Measurements from ENCODE around the gene PVRIG.
"Not testable (repeated sequence)": the region's sequence is repeated elsewhere in the genome, so short reads cannot be mapped to it uniquely, and the experiment has no call there.

The PVRIG gene

DNA sequence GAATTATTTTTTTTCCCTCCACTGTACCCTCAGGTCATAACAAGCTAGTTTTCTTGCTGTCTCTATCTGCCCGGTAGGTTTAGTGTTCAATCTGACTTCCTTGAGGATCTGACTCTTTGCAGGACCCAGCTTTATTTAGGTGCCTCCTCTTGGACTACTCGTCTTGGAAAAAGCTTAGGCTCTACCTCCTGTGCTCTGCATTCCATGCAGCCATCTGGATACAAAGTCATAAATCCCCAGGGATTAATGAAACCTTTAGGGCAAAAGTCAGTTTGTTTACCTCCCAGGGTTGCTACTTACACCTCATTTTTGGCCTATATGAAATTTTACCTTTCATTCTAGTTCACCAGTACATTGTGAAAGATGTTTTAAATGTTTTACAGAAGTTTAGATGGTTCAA lies 34.0 kb upstream of the PVRIG start:
- TF ChIP-seq POLR2A (IDR thresholded peaks at IDR 0.05; ENCODE audit: low read length) (no peak), GATA1 (IDR thresholded peaks at IDR 0.05; ENCODE audit: low read depth, low read length) (no peak)
- no peak for DNase-seq

DNA sequence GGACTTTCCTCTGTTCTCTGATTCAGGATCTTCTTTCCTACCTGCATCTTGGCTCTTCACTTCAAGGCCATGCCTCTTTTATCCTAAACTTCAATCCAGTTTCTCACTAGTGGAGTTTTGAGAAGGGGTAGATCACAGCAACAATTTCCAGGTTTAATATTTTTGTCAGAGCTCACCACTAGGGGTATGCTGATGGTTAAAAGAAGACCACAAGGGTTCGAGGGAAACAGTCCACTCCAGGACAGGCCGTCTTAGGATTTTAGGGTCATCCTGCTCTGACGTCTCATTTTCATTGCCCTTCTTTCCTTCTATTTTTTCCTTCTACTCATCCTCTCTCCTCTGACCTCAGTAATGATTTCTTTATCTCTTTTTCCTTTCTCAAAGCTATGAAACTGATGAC lies 30.7 kb upstream of the PVRIG start:
- no peak for DNase-seq
- no peak for TF ChIP-seq GATA1 (IDR thresholded peaks at IDR 0.05; ENCODE audit: low read depth, low read length)
- TF ChIP-seq POLR2A (IDR thresholded peaks at IDR 0.05; ENCODE audit: low read length) = no peak

DNA sequence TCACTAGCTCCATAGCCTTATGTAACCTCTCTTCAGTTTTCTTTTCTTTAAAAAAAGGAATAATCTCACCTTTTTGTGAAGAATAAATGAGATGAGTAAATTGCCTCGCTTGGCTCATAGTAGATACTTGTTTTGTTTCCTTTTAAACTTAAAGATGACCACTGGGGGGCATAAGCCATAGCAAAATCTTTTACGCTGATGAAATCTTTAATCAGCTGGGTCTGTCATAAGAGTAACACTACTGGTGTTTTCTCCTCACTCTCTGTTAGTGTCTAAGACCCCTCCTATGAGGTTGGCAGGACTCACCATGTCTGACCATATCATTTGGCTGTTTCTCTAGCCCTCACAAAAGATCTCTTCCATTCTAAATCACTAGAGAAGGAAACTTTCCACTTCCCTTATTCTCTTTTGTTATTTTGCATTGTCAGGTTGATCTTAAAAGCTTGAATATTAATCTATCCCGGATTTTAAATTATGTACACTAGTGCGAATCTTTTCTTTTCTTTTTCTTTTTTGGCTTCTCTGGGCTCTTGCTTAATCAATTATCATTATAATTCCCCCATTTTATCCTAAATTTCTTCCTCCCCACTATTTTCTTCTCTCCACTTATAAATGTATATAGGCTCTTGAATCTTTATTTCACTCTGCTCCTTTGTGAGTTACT lies 29.6 kb upstream of the PVRIG start:
- DNase-seq = peak; percentile 48 to 59
- TF ChIP-seq GATA1 (IDR thresholded peaks at IDR 0.05; ENCODE audit: low read depth, low read length) = no peak
- no peak for TF ChIP-seq POLR2A (IDR thresholded peaks at IDR 0.05; ENCODE audit: low read length)

DNA sequence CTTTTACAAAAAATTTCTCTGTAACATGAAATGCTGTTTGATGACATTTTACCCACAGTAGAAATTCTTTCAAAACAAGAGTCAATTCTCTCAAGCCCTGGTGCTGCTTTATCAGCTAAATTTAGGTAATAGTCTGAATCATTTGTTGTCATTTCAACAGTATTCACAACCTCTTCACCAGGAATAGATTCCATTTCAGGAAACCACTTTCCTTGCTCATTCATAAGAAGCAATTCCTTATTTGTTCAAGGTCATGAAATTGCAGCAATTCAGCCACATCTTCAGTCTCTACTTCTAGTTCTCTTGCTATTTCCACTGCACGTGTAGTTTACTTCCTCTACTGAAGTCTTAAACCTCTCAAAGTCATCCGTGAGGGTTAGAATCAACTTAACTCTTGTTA lies 28.0 kb upstream of the PVRIG start:
- TF ChIP-seq GATA1 (IDR thresholded peaks at IDR 0.05; ENCODE audit: low read depth, low read length) (no peak), POLR2A (IDR thresholded peaks at IDR 0.05; ENCODE audit: low read length) (no peak)

DNA sequence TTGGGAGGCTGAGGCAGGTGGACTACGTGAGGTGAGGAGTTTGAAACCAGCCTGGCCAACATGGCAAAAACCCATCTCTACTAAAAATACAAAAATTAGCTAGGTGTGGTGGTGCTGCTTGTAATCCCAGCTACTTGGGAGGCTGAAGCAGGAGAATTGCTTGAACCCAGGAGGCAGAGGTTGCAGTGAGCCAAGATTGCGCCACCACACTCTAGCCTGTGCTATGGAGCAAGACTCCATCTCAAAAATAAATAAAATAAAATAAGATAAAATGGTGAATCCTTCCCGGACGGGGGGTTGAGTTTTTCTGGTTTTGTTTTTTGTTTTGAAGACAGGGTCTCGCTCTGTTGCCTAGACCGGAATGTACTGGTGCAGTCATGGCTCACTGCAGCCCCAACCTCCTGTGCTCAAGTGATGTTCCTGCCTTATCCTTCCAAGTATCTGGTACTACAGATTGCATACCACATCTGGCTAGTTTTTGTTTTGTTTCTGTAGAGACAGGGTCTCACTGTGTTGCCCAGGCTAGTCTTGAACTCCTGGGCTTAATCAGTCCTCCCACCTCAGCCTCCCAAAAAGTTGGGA lies 27.4 kb upstream of the PVRIG start:
- DNase-seq = not testable (repeated sequence)

More for the DNA sequence above, 28.0 kb upstream of the PVRIG start:
- DNase-seq = no peak

DNA sequence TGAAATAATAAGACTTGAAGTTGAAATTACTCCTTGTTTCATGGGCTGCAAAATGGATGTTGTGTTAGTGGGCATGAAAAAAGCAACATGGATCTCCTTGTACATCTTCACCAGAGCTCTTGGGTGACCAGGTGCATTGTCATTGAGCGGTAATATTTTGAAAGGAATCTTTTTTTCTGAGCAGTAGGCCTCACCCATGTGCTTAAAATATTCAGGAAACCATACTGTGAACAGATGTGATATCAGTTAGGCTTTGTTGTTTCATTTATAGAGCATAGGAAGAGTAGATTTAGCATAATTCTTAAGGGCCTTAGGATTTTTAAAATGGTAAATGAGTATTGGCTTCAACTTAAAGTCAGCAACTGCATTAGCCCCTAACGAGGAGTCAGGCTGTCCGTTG lies 26.8 kb upstream of the PVRIG start:
- no peak for DNase-seq
- TF ChIP-seq GATA1 (IDR thresholded peaks at IDR 0.05; ENCODE audit: low read depth, low read length) = no peak
- no peak for TF ChIP-seq POLR2A (IDR thresholded peaks at IDR 0.05; ENCODE audit: low read length)

DNA sequence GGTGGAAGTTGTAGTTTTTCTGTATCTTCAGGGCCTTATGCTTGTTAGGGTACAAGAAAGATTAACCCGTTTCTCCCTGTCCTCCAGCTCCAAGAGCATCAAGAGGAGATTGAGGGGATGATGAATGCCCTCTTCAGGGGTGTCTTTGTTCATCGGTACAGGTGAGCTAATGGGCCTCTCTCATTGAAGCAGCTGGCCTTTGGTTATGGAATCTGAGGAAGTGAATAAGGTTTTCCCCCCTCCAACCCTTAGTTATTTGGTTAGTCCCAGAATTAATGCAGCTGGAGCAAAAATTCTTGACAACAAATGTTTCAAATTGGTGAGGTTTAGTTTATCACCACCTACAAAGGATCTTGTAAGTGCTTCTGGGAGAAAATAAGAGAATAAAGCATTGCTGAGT lies 24.5 kb upstream of the PVRIG start:
- no peak for DNase-seq
- TF ChIP-seq GATA1 (IDR thresholded peaks at IDR 0.05; ENCODE audit: low read depth, low read length) = no peak
- TF ChIP-seq POLR2A (IDR thresholded peaks at IDR 0.05; ENCODE audit: low read length) = no peak

DNA sequence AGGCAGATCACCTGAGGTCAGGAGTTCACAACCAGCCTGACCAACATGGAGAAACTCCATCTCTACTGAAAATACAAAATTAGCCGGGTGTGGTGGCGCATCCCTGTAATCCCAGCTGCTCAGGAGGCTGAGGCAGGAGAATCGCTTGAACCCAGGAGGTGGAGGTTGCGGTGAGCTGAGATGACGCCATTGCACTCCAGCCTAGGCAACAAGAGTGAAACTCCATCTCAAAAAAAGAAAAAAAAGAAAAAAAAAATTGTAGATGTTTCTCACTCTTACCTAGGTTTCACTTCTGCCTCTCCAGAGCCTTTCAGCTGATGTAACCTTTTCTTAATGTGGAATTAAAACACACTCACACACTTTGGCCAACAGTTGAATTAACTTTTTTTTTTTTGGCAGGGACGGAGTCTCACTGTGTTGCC lies 23.8 kb upstream of the PVRIG start:
- not testable (repeated sequence) for DNase-seq

DNA sequence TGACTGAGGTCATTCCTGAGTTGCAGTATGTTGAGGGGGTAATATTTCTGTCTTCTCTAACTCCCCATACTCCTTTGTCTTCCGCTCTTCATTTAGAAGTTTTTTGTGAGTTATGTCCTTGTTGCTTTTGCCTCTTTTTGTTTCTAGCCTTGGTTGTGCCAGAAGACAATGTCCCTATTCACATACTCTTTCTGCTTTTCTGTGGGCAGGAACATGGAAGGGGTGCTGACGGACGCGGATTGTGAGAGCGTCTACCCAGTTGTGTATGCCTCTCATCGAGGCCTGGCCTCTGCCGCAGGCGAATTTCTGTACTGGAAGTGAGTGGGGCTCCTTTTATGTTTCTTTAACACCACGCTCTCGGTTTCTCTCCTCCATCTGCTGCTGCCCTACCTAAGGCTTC lies 21.5 kb upstream of the PVRIG start:
- DNase-seq = no peak
- TF ChIP-seq POLR2A (IDR thresholded peaks at IDR 0.05; ENCODE audit: low read length) = no peak
- no peak for TF ChIP-seq GATA1 (IDR thresholded peaks at IDR 0.05; ENCODE audit: low read depth, low read length)

DNA sequence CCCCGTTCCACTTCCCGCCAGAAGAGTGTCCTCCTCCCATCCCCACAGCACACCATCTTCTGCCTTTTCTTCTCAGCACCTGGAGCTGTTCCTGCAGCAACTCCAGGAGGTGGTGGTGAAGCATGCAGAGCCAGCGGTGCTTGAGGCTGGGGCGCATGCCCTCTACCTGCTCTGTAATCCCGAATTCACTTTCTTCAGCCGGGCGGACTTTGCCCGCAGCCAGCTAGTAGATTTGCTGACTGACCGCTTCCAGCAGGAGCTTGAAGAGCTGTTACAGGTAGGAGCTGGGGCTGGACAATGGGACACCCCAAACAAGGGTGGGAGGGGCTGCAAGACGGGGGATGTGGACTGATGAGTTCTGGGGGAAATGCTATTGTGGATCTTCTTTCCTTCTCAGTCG lies 19.1 kb upstream of the PVRIG start:
- no peak for DNase-seq
- TF ChIP-seq GATA1 (IDR thresholded peaks at IDR 0.05; ENCODE audit: low read depth, low read length) = no peak
- no peak for TF ChIP-seq POLR2A (IDR thresholded peaks at IDR 0.05; ENCODE audit: low read length)

DNA sequence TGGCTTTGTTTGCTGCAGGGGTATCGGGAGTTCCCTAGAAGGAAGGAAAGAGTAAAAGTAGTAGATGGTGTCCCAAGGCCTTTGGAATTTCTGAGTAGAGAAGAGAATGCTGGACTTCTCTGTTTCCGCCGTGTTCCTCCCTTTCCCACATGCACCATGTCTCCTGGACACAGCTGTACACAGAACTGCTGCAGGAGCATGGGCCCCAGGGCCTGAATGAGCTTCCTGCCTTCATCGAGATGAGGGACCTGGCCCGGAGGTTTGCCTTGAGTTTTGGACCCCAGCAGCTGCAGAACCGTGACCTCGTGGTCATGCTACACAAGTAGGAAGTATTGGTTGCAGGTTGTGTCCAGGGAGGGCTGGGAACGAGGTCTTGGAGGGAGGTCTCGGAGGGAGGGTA lies 15.3 kb upstream of the PVRIG start:
- DNase-seq = no peak
- TF ChIP-seq POLR2A (IDR thresholded peaks at IDR 0.05; ENCODE audit: low read length) (no peak), GATA1 (IDR thresholded peaks at IDR 0.05; ENCODE audit: low read depth, low read length) (no peak)

DNA sequence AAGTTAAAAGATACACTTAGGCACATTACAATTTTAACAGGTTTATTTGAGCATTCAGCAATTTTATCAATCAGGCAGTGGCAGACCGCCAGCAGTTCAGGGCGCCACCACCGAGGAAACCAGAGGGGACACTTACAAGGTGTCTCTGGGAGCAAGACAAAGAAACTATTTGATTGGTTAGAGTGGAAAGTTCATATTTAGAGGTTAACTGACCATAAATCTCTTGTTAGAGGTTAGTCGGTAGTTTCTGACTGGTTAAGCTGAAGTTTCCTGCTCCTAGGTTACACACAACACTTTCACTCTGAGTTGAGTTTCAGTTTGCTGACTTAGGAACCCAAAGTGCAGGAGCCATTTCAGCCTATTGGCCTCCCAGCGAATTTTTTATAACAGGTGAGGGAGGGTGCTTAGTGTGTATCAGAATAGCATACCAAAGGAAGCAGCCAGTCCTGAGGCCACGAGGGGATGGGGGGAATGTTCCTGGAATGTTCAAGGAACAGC lies 10.8 kb upstream of the PVRIG start:
- DNase-seq = no peak
- TF ChIP-seq POLR2A (IDR thresholded peaks at IDR 0.05; ENCODE audit: low read length) (no peak), GATA1 (IDR thresholded peaks at IDR 0.05; ENCODE audit: low read depth, low read length) (no peak)

DNA sequence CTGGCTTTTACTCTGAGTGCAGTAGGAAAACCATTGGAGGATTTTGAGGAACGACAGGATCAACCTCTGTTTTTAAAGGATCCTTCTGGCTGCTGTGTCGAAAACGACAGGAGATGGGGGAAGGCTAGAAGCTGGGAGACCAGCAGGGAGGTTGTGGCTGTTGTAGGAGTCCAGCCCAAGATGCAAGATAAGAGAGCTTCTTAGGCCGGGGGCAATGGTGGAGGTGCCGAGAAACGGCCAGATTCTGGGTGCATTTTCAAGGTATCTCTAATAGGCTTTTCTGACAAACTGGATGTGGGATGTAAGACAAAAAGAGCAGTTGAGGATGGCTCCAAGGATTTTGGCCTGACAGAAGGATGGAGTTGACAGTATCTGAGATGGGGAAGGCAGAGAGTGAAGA lies 10.3 kb upstream of the PVRIG start:
- TF ChIP-seq GATA1 (IDR thresholded peaks at IDR 0.05; ENCODE audit: low read depth, low read length) (no peak), POLR2A (IDR thresholded peaks at IDR 0.05; ENCODE audit: low read length) (no peak)
- DNase-seq = no peak

DNA sequence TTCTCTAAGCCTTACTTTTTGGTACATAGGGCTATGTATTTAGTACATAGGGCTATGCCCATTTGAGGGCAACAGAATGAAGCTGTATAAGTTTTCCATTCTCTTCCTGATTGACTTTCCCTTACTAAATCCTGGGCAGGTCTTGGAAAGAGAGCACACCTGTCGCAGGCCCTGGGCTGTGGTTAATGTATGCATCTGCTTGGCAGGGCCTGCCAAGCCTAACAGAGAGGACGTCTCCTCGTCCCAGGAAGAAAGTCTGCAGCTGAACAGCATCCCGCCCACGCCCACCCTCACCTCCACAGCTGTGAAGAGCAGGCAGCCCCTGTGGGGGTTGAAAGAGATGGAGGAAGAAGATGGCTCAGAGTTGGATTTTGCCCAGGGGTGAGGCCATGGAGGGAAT lies 8.9 kb upstream of the PVRIG start:
- no peak for TF ChIP-seq POLR2A (IDR thresholded peaks at IDR 0.05; ENCODE audit: low read length)
- no peak for TF ChIP-seq GATA1 (IDR thresholded peaks at IDR 0.05; ENCODE audit: low read depth, low read length)
- DNase-seq = no peak

DNA sequence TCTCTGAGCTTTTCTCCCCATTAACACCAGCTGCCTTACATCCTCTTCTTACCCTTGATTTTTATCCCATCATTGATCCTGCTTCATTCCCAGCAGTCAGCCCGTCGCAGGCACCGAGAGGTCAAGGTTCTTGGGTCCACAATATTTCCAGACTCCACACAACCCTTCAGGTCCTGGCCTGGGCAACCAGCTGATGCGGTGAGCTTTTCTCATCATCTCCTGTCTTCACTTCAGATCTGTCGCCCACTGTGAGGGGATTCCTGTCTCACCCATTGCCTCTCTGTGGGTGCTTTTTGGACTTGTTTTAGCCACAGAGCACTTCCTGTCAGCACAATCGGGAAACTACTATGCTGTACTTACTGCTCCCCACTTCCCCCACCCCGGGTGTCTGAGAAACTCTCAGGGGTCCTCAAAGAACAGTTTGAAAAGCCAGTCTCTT lies 8.4 kb upstream of the PVRIG start:
- DNase-seq = no peak
- TF ChIP-seq GATA1 (IDR thresholded peaks at IDR 0.05; ENCODE audit: low read depth, low read length) (no peak), POLR2A (IDR thresholded peaks at IDR 0.05; ENCODE audit: low read length) (no peak)
